MM.1S (cell line): ENCODE data around the gene KLK2.

Experiments used
- CTCF ChIP-seq: fragments of 300-600 bp; sonication (generic); IDR thresholded peaks from 2 replicates; pipeline ENCODE4 v1.5.1; 2016; ENCODE audit warnings: antibody characterized with exemption, low read length, mixed read lengths
- EZH2 ChIP-seq: fragments of 300-600 bp; sonication (generic); optimal IDR thresholded peaks from 2 replicates; pipeline ENCODE3; 2017; ENCODE audit warnings: low read depth, mild to moderate bottlenecking, antibody characterized with exemption, low read length, mixed read lengths
- EZH2phosphoT487 ChIP-seq: fragments of 300-600 bp; sonication (generic); IDR thresholded peaks from 2 replicates; pipeline ENCODE4 v1.6.1; 2018; ENCODE audit warnings: antibody characterized with exemption, low read length

- TF ChIP-seq EZH2 (no peak), CTCF (no peak), EZH2phosphoT487 (no peak)
Measured at GRCh38 chr19:50916069-50916468, 42.8 kb downstream of the KLK2 start.
